Right forelimb (tissue), 1 donor: ENCODE results near the gene MLX.

Experiments
- DNase-seq: peaks from one replicate; pipeline ENCODE4 v3.0.0-alpha.2; 2018

Gene MLX

GRCh38 chr17:42566883-42567573 lies at the start of gene MLX:
TSS of gene MLX (plus strand) at chr17:42567100. CDS start at chr17:42567125, 25 bp downstream.
- DNase-seq: peak; percentile 95

- DNase-seq: peak; percentile 90
Observed at GRCh38 chr17:42517516-42517915, 49.4 kb upstream of the MLX start.

- DNase-seq: peak; percentile 80
Observed at GRCh38 chr17:42518046-42518754, 48.7 kb upstream of the MLX start.

GRCh38 chr17:42518755-42519545 lies 48.0 kb upstream of the MLX start:
- peak; percentile 69 for DNase-seq

GRCh38 chr17:42519546-42520491 lies 47.1 kb upstream of the MLX start:
- peak; percentile 93 for DNase-seq

- DNase-seq: no peak
Observed at GRCh38 chr17:42520540-42520951, 46.4 kb upstream of the MLX start.

- no peak for DNase-seq
Observed at GRCh38 chr17:42521036-42521435, 45.9 kb upstream of the MLX start.

GRCh38 chr17:42521666-42522262 lies 45.1 kb upstream of the MLX start:
- no peak for DNase-seq

GRCh38 chr17:42522263-42522790 lies 44.6 kb upstream of the MLX start:
- no peak for DNase-seq

- DNase-seq: no peak
Observed at GRCh38 chr17:42522798-42523278, 44.1 kb upstream of the MLX start.

GRCh38 chr17:42525221-42525620 lies 41.7 kb upstream of the MLX start:
- no peak for DNase-seq

- no peak for DNase-seq
Observed at GRCh38 chr17:42526031-42526444, 40.9 kb upstream of the MLX start.

GRCh38 chr17:42527932-42528331 lies 39.0 kb upstream of the MLX start:
- DNase-seq: no peak

- DNase-seq: no peak
Observed at GRCh38 chr17:42529061-42529460, 37.8 kb upstream of the MLX start.

GRCh38 chr17:42530952-42531454 lies 35.9 kb upstream of the MLX start:
- DNase-seq: no peak

GRCh38 chr17:42531455-42532354 lies 35.2 kb upstream of the MLX start:
- DNase-seq: peak; percentile 72

- DNase-seq: no peak
Observed at GRCh38 chr17:42535155-42536047, 31.5 kb upstream of the MLX start.

- DNase-seq: peak; percentile 98
Observed at GRCh38 chr17:42536048-42536371, 30.9 kb upstream of the MLX start, which contains the start of gene NAGLU. TSS of gene NAGLU (plus strand) at chr17:42536241. CDS start at chr17:42536273, 32 bp downstream.
